COLO668 (cell line): ENCODE data around the gene YWHAH.
"Not testable (repeated sequence)": the region's sequence is repeated elsewhere in the genome, so short reads cannot be mapped to it uniquely, and the experiment has no call there.

ENCODE experiments used
- DNase-seq: peaks from one replicate; lab custom pipeline; 2025; ENCODE audit not compliant: unreplicated experiment; lab: John Stamatoyannopoulos, UW

The YWHAH gene

DNA sequence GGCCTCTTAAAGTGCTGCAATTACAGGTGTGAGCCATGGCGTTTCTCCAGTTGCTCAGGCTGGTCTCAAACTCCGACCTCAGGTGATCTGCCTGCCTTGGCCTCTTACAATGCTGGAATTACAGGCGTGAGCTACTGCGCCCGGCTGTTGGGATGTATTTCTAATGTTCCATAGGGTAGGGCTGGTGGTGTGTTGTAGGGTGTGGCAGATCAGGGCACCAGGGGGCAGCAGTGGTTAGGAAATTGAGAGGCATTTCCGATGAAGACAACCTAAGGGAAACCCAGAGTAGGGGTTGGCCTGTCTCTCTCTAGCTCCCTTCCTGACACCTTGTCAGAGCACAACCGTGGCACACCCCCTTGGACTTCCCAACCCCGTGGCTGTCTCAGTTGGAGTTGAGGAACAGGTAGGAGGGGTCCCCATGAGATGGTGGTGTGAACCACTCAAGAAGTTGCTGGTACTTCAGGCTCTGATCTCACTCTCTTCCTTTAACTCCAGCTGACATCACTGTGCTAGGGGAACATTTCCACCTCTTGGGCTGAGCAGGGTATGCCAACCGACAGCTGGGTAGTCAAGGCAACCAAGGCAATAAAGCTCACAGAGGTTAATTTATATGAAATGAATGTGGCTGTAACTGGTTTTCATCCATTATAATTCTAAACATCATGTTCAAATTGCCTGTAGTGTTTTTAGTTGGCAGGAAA is 33.0 kb downstream of the YWHAH start:
- peak; percentile 72 for DNase-seq

GRCh38 chr22:31977939-31978338 is 33.6 kb downstream of the YWHAH start:
- DNase-seq, result no peak

DNA sequence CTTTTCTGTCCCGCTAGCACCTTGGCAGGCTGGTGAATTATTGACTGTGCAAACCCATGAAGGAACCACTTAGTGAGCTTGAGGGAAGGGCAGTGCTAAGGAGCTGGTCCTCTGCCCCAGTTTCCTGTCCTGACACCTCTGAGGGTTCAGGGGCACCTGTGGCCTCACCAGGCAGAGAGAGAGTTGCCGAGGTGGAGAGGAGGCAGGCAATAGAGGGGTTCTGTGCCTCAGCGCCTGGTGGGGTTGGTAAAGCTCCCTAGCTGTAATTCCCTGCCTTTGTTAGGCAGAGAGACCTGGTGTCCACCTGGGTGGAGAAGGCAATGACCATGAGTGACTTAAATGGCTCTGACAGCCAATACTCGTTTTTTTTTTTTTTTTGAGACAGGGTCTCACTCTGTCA is 36.3 kb downstream of the YWHAH start:
- no peak for DNase-seq

DNA sequence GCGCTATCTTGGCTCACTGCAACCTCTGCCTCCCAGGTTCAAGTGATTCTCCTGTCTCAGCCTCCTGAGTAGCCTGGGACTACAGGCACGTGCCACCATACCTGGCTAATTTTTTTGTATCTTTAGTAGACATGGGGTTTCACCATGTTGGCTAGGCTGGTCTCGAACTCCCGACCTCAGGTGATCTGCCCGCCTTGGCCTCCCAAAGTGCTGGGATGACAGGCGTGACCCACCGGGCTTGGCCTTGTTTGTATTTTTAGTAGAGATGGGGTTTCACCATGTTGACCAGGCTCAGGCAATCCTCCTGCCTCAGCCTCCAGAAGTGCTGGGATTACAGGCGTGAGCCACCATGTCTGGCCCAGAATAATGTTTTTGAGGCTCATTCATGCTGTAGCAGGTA is 37.6 kb downstream of the YWHAH start:
- not testable (repeated sequence) for DNase-seq

GRCh38 chr22:31983911-31984656 is 39.7 kb downstream of the YWHAH start:
- no peak for DNase-seq

- no peak for DNase-seq
Measured at GRCh38 chr22:31987218-31987617, 42.9 kb downstream of the YWHAH start.

DNA sequence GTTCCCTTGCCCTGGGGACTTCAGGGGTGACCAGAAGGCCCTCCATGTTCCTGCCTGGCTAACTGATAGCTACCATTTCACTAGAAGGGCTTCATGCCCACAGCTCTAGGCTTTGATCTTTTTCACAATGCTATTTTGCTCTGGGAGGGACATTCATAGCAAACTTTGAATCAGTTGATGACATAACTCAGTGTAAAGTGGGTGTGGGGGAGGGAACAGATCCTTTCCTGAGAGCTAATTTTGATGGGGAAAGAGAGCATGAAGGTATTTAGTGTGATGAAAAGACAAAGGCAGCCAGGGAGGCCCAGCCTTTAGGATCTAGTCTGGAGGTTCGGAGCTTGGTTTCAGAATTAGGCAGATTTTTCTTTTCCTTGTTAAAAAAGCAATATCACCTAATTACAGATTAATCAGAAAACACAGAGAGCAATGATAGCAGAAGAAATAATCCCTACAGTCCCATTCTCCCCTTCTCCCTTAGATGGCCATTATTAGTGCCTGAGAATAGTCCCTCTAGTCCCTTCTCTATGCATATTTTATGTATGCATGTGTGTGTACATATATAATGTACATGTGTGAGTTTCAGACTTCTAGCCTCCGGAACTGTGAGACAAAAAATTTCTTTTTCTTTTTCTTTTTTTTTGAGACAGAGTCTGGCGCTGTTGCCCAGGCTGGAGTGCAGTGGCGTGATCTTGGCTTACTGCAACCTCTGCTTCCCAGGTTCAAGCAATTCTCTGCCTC is 46.9 kb downstream of the YWHAH start:
- no peak for DNase-seq

DNA sequence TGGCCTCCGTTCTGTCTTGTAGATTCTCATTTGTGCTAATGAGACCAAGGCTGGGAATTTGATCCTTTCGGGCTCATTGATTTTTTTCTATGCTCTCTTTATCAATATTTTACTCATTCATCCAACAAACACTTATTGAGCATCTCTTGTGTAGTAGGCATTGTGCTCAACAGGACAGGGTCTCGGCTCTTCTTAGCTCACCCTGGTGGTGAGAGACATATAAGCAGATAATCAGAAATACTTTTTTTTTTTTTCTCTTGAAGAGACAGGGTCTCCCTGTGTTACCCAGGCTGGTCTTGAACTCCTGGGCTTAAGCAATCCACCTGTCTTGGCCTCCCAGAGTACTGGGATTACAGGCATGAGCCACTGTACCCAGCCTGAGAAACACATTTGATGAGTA is 50.7 kb downstream of the YWHAH start:
- no peak for DNase-seq

- DNase-seq, result no peak
Measured at GRCh38 chr22:31995807-31996206, 51.5 kb downstream of the YWHAH start.

DNA sequence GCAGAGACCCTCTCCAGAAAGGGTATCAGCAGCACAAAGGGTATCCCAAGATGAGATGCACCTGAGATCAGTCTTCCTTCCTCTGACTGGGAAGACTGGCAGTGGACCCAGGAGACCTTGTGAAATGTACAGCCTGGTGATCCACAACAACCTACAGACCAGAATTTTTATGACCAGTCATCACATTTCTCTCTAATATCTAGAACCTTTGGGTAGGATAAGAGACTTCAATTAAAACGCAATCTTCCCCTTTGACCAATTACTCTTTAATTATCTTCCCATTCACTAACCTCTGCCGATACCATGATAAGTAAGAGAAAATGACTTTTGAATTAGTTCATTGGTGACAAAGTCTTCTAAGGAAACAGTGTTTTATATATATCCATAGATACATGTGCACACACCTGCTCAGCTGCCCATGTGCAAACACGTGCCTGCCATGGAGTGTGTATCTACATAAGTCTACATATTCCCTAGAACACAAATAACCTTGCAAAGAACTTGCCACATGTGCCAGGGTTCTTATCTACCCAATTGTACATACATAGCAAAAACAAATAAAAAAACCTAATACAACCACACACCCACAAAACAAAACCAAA is 54.5 kb downstream of the YWHAH start:
- DNase-seq, result no peak

DNA sequence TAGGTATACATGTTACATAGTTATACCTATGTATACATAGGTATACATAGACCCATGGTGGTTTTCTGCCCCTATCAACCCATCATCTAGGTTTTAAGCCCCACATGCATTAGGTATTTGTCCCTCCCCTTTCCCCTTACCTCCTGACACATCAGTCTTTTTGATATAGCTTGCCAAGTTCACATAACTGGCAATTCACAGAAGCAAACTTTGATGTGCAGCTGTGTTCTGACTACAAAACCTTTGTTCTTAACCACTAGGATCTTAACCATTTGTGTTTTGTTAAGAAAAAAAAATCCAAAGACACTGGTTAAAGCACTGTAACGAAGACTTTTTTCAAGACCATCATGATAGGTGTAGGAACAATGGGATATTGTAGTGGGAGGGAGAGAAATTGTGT is 55.8 kb downstream of the YWHAH start:
- no peak for DNase-seq

DNA sequence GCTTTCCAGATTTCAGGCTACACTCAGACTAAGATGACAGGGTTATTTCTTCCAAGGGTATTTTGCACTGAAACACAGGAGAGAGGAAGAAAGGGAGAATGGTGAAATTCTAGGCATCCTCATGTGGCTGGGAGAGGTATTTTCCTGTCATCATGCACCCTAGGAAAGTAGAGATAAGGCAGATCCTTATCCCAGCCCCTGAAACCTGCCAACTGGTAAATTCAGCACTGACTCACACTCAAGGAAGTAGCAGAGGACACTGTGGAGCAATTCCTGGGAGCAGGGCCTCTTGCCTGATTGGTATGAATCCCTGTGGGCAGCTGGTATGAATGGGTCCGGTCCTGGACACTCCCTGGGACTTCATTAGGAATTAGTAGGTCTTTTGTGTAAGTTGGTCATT is 61.1 kb downstream of the YWHAH start:
- no peak for DNase-seq
